Stimulated activated CD4-positive, alpha-beta T cell treated with anti-CD3 and anti-CD28 coated beads, Interleukin-15, amount 100 ng/mL, for 24 hours (primary cell): ENCODE measurements around the gene GRPEL2.

Experiments
- DNase-seq: peaks from one replicate; pipeline ENCODE4 v3.0.0-alpha.2; 2020

The GRPEL2 gene

DNA sequence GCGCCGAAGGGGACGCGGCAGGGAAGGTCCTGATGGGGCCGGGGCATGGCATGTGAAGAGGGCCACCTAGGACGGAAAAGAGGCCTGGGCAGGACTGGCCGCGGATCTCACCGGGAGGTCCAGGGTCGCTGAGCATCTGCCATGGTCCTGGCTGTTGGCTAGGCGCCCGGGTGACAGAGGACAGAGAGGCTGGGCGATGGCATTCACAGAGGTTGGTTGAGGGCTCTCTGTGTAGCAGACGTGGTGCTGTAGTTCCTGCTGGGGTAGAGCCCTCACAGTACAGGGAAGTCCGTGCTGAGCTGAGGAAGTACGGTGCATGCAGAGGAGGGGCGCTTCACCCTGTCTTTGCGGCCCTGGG is 13.0 kb downstream of the GRPEL2 start:
- peak; percentile 42 for DNase-seq

DNA sequence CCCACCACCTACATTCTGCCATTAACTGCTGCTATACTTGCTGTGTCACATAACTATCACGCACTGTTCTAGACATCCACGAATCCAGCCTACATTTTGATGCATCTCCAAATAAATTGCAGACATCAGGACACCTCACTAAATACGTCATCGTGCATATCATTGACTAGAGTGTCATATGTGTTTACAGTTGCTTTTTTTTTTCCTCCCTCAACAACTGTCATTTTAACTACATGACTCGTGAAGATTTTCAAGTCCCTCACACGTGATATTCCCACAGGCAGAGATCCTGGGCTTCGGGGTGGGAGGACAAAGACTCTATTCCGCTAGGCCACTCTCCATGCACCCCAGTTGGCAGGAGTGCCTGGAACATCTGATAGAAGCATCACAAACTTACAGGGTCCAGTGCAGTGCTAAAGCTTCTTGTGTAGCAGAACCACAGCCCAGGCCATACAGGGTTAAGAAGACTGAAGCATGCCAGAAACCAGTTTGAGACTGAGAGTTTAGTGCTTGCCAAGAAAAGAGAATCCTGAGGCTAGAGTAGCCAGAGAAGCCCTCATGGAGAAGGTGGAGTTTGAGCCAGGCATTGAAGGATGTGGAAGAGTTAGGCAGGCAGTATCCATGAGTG is 13.7 kb downstream of the GRPEL2 start:
- DNase-seq: no peak

DNA sequence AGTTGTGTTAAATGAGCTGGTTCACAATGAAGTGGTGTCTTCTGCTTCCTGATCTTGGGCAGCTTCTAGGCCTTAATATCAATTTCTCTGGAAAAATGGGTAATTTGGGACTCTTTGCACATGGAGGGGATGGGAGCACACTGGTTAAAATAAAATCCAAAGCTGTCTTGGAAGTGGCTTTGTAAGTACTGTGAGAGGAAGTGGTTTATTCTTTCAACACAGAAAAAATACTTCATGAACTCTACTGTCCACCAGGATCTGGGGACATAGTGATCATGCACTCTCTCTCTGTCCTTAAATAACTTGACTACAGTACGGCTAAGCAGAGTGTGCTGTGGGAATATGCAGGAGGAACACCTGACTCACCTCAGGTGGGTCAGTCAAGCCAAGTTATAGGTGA is 15.0 kb downstream of the GRPEL2 start:
- no peak for DNase-seq

DNA sequence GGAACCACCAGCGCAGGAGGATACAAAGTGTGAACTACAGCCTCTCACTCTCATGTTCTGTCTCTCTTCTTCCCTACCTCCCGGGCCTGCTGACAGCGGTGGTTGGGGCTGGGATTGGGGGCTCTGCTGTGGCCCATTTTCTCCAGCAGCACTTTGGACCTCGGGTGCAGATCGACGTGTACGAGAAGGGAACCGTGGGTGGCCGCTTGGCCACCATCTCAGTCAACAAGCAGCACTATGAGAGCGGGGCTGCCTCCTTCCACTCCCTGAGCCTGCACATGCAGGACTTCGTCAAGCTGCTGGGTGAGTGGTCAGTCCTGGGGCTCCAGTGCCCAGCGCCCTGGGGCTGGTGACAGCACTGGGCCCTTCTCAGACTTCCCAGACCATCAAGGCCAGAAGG is 17.2 kb downstream of the GRPEL2 start:
- no peak for DNase-seq

DNA sequence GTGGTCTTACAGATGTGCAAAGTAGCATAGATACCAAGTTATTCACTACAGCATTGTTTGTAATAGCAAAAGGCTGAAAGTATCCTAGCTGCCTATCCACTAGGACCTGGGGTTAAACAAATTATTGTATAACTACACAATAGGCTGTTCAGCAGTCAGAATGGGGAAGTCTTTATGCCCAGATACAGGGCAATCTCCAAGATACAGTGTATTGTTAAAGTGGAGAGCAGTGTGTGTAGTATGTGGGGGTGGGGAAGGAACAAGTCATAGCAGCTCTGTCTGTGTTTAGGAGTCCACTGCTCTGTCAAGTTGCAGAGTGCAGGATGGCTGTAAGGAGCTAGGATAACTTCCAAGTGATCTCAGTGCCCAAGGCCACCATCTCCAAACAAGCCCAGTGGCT is 18.1 kb downstream of the GRPEL2 start:
- no peak for DNase-seq

DNA sequence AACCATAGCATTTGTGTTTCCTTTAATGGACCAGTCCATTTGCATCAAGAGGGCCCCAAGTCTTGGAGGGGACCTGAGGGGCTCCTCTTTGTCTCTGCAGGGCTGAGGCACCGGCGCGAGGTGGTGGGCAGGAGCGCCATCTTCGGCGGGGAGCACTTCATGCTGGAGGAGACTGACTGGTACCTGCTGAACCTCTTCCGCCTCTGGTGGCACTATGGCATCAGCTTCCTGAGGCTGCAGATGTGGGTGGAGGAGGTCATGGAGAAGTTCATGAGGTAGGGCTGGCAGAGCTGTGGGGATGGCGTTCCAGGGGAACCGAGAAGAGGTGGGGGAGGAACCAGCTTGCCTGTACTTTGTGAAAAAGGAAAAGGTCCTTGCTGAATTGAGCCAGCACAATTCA is 18.6 kb downstream of the GRPEL2 start:
- DNase-seq: no peak

DNA sequence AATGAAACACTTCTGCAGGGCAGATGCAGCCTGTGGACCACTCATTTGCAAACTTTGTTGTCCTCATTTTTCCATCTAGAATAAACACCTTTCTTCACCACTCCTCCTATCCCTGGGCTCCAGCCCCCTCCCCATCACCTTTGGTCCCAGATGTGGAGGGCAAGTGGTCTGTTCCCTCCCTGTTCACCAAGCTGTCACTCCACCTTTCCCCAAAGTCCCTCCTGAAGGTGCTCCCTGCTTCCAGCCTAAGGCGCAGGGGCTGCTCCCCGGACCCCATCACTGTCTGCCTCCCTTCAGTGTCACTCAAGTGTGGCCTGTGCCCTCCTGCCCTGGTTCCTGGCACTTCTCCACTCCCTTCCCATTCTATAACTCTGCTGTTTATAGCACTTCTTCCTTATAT is 19.4 kb downstream of the GRPEL2 start:
- DNase-seq: no peak

DNA sequence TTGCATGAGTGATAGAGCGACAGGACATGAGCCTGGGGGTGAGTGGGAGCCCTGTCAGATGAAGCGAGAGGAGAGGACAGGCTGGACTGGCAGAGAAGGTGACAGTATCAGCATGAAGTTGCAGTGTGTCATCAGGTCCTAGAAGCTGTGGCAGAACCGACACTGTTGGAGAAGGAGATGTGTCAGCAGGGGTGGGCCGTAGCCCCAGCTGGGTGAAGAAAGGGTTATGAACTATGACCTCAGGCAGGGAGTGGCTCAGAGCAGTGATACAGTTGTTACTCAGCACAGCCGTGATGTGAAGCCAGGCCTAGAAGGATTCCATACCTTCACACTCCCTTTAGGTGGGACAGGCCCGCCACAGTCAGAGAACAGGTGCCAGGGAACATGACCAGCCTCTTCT is 20.1 kb downstream of the GRPEL2 start:
- no peak for DNase-seq

DNA sequence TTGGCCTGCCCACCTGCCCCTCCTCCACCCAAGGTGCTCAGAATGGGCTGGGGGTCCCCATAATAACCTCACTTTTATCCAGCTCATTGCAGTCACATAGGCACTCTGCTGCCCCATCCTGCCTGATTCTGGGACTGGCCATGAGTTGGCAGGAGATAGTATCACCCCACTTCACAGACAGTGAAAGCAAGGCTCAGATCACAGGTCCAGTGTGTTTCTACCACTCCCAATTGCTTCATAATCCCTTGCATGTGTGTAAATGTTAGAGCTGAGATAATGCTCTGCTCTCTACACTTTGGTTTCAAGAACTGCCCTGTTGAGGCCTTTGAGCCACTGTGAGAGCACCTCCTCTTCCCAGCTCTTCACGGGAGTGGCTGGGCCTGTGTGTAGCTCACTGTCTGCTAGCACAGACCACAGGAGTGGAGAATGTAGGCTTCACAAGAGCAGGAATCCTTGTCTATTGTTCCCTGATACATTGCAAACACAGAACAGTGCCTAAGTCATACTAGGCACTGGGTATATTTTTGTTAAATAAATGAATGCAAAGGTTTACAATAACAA is 20.9 kb downstream of the GRPEL2 start:
- DNase-seq: no peak

DNA sequence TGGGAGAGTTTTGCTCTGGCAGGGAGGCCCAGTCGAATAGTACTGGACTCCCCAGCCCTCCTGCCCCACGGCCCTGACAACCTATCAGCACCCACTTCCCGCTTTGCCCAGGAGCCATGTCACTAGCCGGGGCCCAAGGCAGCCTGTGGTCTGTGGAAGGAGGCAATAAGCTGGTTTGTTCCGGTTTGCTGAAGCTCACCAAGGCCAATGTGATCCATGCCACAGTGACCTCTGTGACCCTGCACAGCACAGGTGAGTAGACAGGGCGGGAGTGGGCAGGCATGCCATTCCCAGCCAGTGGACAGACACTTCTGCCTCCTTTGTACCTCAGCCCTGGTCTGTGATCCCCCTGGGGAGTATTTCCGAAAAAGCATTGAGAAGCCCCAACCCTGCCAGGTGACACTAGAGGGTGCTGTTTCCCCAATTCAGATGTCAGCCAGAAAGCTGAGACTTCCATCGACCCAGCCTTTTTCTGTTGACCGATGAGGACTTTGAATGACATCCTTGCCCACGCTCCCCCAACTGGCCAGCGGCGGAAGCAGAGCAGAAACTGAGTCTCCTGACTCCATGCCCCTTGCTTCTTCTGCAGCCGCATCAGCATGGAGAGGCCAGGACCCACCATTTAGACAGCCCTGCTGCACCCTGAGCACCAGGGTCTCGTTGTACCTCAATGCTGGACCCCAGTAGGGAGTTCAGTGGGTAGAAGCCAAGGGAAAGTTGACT is 22.1 kb downstream of the GRPEL2 start:
- DNase-seq: peak; percentile 62

DNA sequence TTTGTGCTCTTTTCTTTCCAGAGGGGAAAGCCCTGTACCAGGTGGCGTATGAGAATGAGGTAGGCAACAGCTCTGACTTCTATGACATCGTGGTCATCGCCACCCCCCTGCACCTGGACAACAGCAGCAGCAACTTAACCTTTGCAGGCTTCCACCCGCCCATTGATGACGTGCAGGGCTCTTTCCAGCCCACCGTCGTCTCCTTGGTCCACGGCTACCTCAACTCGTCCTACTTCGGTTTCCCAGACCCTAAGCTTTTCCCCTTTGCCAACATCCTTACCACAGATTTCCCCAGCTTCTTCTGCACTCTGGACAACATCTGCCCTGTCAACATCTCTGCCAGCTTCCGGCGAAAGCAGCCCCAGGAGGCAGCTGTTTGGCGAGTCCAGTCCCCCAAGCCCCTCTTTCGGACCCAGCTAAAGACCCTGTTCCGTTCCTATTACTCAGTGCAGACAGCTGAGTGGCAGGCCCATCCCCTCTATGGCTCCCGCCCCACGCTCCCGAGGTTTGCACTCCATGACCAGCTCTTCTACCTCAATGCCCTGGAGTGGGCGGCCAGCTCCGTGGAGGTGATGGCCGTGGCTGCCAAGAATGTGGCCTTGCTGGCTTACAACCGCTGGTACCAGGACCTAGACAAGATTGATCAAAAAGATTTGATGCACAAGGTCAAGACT is 22.8 kb downstream of the GRPEL2 start:
- no peak for DNase-seq

DNA sequence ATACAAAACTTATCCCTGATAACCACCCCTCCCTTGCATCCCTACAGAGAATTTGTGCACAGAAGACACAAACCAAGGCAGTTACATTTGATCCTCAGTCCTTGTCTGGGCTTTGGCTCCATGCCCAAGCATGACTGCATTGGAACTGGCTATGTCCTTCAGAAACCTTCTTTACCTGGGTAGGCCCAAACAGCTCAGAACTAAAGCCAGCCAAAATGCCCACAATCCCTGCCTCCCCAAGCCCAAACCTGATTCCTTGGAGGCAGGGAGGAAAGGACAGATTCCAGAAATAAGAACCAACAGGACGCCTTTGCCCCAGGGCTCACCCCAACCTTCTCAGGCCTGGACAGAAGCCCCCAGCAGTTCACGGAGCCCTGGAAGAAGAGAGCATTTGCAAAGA is 25.6 kb downstream of the GRPEL2 start:
- no peak for DNase-seq

DNA sequence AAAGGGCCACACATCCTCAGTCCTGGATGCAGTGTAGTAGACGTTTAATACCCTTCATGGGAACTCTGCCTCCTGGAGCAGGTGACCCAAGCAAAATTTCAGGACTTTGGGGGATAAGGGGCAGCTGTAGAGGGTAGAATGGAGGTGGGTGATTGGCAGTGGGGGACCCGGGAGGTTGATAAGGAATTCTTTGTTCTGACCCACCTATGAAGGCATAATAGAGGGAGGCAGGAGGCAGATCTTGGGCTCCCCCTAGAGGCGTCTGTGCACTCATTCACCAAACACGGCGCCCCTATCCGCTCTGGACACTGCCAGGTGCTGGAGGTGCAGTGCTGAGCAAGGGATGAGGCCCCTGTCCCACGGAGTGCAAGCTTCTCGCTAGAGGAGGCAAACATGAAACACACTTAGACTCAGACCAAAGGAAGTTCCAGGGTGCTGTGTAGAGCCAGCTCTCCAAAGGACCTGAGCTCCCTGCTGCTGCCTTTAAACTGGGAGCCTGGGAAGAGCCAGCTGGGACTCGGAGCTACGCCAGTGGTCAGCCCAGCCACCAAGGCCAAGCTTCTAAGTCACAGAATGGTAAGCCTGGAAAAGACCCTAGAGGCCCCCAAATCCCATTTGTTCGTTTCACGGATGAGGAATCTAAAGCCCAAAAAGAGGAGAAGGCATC is 26.1 kb downstream of the GRPEL2 start:
- peak; percentile 76 for DNase-seq

DNA sequence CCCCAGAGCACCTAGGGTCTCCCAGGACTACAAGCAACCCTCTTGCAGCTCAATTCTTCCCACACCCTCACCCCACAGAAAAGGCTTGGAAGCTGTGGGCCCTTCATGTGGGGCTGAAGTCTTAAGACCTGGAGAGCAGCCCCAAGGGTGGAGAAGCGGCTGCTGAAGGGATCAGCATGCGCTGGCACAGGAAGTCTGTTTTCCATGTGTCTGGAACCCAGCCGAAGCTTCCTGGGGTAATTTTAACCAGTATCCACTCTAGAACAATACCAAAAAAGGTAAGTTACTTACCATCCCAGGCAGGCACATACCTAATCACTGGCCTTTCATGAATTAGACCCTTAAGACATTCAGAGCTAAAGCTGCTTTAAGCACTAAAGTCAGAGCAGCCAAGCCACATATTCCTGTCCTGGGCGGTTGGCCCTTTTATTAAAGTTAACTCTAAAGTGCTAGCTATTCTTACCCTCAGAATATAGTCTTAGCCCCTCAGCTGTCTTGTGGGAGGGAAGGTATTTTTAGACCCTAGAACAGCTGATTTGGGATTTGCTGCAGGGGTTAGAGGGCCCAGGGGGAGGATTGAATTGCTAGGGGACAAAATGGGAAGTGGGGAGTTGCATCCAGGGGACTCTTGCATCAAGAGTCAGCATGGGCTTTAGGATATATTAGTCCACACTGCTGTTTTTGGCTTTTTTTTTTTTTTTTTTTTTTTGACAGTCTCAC is 26.9 kb downstream of the GRPEL2 start:
- DNase-seq: no peak

DNA sequence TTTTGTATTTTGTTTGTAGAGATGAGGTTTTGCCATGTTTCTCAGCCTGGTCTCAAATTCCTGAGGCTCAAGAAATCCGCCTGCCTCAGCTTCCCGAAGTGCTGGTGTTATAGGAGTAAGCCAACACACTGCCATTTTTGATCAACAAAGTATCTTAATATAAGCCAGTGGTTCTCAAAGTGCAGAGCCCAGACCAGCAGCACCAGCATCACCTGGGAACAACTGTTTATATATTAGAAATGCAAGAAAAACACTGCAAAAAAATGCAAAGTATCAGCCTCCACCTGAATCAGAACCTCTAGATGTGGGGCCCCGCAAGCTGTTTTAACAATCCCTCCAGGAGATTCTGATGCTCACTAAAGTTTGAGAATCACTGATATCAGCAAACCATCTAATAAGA is 27.6 kb downstream of the GRPEL2 start:
- DNase-seq: no peak

DNA sequence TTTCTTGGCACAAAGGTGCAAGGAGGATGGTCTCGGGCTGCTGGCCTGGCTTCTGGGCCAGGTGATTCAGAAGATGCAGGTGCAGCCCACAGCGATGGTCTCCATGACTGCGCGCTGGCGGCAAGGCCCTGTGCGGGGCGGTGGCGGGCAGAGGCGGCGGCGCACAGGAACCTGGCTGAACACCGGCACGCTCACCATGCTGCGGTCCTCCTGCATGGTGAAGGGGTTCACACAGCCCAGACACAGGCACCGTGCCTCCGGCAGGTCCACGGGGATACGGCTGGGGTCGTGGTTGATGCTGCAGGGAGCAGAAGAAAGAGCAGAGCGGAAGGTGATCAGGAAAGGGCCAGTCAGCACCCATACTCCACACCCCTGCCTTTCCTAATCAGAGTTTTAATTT is 29.0 kb downstream of the GRPEL2 start:
- no peak for DNase-seq

DNA sequence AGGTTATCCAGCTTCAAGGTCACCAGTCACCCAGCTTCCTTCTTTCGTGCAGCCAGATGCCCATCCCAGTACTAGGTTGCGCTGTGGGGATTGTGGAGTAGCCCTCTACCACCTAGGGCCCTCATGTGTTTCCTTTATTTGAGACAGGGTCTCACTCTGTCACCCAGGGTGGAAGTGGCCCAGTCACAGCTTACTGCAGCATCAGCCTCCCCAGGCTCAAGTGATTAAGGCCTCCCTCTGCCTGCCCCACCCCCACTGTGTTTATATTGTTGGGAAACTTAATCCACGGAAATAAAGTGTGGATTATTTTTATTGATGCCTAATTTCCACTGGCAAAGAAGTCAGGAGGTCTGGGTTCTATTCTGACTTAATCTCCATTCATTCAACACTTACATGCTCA is 29.5 kb downstream of the GRPEL2 start:
- DNase-seq: no peak

DNA sequence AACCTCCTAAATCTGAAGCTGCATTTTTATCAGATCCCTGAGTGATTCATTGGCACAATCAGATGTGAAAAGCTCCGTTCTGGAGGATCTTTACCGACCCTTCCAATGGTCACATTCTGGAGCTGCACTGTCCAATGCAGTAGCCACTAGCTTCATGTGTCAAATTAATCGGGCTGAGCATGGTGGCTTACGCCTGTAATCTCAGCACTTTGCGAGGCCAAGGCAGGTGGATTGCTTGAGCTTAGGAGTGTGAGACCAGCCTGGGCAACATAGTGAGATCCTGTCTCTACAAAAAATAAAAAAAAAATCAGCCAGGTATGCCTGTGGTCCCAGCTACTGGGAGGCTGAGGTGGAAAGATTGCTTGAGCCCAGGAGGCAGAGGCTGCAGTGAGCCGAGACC is 30.1 kb downstream of the GRPEL2 start:
- no peak for DNase-seq

DNA sequence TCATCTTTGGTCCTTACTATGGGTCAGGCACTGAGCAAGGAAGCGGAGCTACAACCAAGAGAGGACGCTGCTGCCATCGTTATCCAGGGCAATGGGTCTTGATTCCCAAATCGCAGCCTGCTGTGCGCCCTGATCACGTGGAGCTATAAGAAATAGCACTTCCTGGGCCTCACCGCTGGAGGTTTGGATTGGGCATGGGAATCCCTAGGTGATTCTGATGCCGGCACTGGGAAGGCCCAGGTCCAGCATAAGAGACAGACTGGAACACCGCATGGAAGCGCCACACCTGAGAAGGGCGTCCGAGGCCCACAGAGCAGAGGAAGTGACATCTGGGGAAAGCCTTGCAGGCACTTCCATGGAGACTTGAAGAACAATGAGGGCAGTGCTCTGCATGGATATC is 30.8 kb downstream of the GRPEL2 start:
- DNase-seq: no peak

DNA sequence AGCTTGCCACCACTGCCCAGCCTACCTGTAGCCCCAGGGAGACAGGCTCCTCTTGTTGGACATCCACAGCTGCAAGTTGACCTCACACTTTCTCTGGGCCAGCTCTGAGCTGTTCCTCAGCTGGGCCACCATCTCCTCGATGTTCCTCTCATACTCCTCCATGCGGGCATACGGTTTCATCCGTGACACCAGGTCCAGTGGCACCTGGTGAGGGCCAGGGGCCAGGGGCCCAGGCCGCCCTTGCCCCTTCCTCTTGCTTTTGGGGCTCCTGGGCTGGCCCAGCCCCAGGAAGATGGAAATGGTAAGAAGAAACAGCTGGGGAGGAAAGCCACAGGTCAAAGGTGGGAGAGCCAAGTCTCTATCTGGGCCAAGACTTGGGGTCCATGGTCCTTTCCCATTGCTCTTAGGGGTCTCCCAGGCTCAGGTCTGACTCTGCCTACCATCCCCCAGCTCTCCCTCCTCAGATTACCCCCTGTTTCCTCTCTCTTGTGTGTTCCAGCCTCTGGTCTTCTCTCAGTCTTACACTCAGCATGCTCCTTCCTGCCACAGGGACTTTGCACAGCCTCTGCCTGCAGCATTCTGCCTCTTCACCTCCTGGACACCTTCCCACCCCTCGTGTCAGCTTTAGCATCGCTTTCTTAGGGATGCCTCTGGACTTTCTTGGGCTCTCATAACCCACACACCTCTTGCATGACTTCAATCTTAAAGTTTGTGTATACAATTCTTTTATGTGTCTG is 31.6 kb downstream of the GRPEL2 start:
- no peak for DNase-seq

DNA sequence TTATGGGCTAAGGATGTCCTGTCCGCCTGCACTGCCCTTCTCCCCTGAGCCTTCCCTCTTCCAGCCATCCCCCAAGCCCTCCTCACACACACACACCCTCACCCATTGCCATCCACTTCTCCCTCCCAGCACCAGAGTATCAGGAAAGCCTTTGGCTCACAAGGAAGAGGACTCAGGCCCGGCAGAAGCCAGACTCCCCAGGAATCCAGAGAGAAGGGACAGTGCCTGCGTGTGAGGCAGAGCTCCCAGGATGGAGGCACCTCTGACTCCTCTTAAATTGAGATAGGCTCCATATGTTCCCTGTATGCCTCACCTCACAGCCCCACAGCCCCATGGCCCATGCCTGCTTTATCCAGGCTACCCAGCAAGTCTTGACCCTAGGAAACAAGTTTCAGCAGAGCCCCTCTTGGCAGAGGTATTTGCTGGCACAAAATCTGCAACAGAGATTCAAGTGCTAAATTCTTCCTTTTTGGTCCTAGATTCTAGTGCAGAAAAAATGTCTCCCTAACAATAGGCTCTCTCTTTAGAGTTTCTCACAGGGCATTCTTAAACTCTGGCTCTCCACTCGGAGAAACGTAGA is 33.0 kb downstream of the GRPEL2 start:
- no peak for DNase-seq
